ENCODE data around the gene GPR108.
"Not testable (repeated sequence)": the region's sequence is repeated elsewhere in the genome, so short reads cannot be mapped to it uniquely, and the experiment has no call there.

The GPR108 gene

DNA sequence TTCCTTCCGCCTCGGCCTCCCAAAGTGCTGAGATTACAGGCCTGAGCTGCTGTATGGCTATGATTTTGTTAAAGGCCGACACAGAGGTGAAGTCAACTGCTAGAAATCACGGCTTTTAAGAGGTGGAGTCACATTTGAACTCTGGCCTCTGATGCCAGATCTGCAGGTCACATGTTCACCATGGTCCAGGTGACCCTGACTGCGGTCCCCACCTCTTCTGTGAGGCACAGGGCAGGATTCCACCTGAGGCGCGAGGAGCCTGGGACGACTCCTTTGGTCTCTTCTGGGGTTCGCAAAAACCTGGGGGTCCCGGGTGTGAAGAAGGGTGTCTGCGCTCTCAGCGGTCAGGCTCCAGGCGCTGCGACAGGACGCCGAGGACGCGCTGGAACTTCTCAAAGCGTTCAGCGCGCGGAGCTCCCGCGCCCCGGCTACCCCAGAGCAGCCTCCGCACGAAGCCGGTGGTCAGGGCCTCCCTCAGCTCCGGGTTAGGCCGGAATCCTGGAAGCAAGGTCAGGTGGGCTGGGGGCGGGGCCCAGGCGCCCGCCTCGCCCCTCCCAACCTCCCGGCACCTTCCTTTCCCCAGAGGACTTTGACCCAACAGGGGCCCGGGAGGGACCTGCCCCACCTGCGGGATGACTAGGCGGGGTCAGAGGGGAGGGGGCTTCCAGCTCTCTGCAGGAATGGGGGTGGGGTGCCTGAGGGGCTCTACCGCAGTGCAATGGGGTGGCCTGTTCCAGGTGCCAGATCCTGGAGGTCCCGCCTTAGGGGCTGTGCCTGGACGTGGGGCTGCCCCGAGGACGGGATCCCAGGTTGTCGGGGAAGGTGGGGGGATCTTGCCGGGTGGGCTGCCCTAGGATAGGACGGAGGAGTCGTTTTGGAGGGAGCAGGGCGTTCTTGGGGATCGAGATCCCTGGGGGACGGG is 15.1 kb upstream of the GPR108 start:
- peaks cover 0 to 13% (median 8%) of the 10 kb centered on the region in 4 experiments for H3K4me1 ChIP-seq (ENCODE audit: control extremely low read depth in 1 of 4, control insufficient read depth in 4 of 4, insufficient read depth in 4 of 4, low read length in 3 of 4)
- WGBS (ENCODE audit: insufficient coverage) = 80% methylated on average over 38 of the region's 50 CpGs
- H3K9me3 ChIP-seq (ENCODE audit: control extremely low read depth in 1 of 5, control insufficient read depth in 4 of 5, insufficient read depth in 2 of 5, low read depth in 1 of 5, low read length in 4 of 5) = no peaks in the 10 kb centered on the region
- H3K4me3 ChIP-seq (ENCODE audit: control insufficient read depth in 1 of 7, extremely low read depth in 1 of 7, insufficient read depth in 4 of 7, low read depth in 2 of 7, low read length in 6 of 7) = peak overlapping the region; percentile 6 to 78 (median 67)
- CTCF ChIA-PET = interaction anchor here (0.5 to 1.6 kb wide), 4 partner anchors 14 to 159 kb away, joined by 3 to 6 read pairs (median 4); partner anchors contain the start of gene TRIP10
- peaks cover 0 to 9% (median 2%) of the 10 kb centered on the region in 4 experiments for H3K36me3 ChIP-seq (ENCODE audit: control insufficient read depth in 4 of 4, insufficient read depth in 4 of 4, low read length in 3 of 4)
- H3K27me3 ChIP-seq (replicated peaks in 2 of 5; ENCODE audit: control insufficient read depth in 4 of 5, insufficient read depth in 5 of 5, low read length in 4 of 5) = no peaks in the 10 kb centered on the region
- POLR2A ChIA-PET = interaction anchor here (1.0 to 1.1 kb wide), 2 partner anchors 50 to 109 kb away, joined by 4 to 6 read pairs; no protein-coding TSS in a partner anchor
- no peak for DNase-seq
- H3K27ac ChIP-seq (ENCODE audit: insufficient read depth in 1 of 2, low read depth in 1 of 2, low read length in 2 of 2, poor library complexity in 1 of 2, severe bottlenecking in 2 of 2) = no peak overlapping the region

DNA sequence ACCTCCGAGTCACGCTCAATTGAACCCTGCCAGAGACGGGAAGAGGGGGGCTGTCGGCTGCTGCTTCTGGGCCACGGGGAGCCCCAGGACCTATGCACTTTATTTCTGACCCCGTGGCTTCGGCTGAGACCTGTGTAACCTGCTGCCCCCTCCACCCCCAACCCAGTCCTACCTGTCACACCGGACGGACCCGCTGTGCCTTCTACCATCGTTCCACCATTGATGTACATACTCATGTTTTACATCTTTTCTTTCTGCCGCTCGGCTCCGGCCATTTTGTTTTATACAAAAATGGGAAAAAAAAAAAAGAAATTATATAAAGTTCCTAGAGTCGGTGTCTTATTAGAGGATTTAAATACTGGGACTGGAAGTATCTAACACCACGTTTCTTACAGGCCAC is 13.8 kb upstream of the GPR108 start:
- no peak overlapping the region for H3K27ac ChIP-seq (ENCODE audit: insufficient read depth in 1 of 2, low read depth in 1 of 2, low read length in 2 of 2, poor library complexity in 1 of 2, severe bottlenecking in 2 of 2)
- H3K4me1 ChIP-seq (ENCODE audit: control extremely low read depth in 1 of 4, control insufficient read depth in 4 of 4, insufficient read depth in 4 of 4, low read length in 3 of 4) = peaks cover 0 to 13% (median 8%) of the 10 kb centered on the region in 4 experiments
- POLR2A ChIA-PET = no interaction called here
- no peaks in the 10 kb centered on the region for H3K27me3 ChIP-seq (replicated peaks in 2 of 5; ENCODE audit: control insufficient read depth in 4 of 5, insufficient read depth in 5 of 5, low read length in 4 of 5)
- CTCF ChIA-PET = no interaction called here
- peaks cover 0 to 4% (median 0%) of the 10 kb centered on the region in 5 experiments for H3K9me3 ChIP-seq (ENCODE audit: control extremely low read depth in 1 of 5, control insufficient read depth in 4 of 5, insufficient read depth in 2 of 5, low read depth in 1 of 5, low read length in 4 of 5)
- DNase-seq = no peak
- H3K4me3 ChIP-seq (ENCODE audit: control insufficient read depth in 1 of 7, extremely low read depth in 1 of 7, insufficient read depth in 4 of 7, low read depth in 2 of 7, low read length in 6 of 7) = no peak overlapping the region
- peaks cover 0 to 22% (median 8%) of the 10 kb centered on the region in 4 experiments for H3K36me3 ChIP-seq (ENCODE audit: control insufficient read depth in 4 of 4, insufficient read depth in 4 of 4, low read length in 3 of 4)
- 99% methylated on average over 9 of the region's 16 CpGs for WGBS (ENCODE audit: insufficient coverage)

DNA sequence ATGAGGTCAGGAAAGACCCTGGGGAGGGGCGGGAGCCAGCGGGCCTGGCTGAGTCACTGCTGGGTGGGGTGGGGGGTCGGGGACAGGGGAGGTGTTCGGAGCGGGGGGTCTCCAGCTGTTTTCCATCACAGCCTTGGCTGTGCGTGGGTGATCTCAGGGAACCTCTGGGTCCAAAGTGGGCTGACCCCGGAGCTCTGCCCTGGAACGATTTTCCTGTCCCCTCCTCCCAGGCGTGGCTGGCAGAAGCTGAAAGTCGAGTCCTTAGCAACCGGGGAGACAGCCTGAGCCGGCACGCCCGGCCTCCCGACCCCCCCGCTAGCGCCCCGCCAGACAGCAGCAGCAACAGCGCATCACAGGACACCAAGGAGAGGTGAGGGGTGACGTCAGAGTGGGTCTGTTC is 12.7 kb upstream of the GPR108 start:
- POLR2A ChIA-PET = interaction anchor here (0.6 kb wide), 1 partner anchor 515 kb away, joined by 3 read pairs; no protein-coding TSS in a partner anchor
- CTCF ChIA-PET = no interaction called here
- DNase-seq = no peak
- H3K4me3 ChIP-seq (ENCODE audit: control insufficient read depth in 1 of 7, extremely low read depth in 1 of 7, insufficient read depth in 4 of 7, low read depth in 2 of 7, low read length in 6 of 7) = no peak overlapping the region
- peaks cover 0 to 4% (median 0%) of the 10 kb centered on the region in 5 experiments for H3K9me3 ChIP-seq (ENCODE audit: control extremely low read depth in 1 of 5, control insufficient read depth in 4 of 5, insufficient read depth in 2 of 5, low read depth in 1 of 5, low read length in 4 of 5)
- peaks cover 0 to 13% (median 8%) of the 10 kb centered on the region in 4 experiments for H3K4me1 ChIP-seq (ENCODE audit: control extremely low read depth in 1 of 4, control insufficient read depth in 4 of 4, insufficient read depth in 4 of 4, low read length in 3 of 4)
- peaks cover 0 to 25% (median 12%) of the 10 kb centered on the region in 4 experiments for H3K36me3 ChIP-seq (ENCODE audit: control insufficient read depth in 4 of 4, insufficient read depth in 4 of 4, low read length in 3 of 4)
- H3K27ac ChIP-seq (ENCODE audit: insufficient read depth in 1 of 2, low read depth in 1 of 2, low read length in 2 of 2, poor library complexity in 1 of 2, severe bottlenecking in 2 of 2) = no peak overlapping the region
- WGBS (ENCODE audit: insufficient coverage) = 97% methylated on average over 15 of the region's 20 CpGs
- no peaks in the 10 kb centered on the region for H3K27me3 ChIP-seq (replicated peaks in 2 of 5; ENCODE audit: control insufficient read depth in 4 of 5, insufficient read depth in 5 of 5, low read length in 4 of 5)

GRCh38 chr19:6748543-6748942 is 11.2 kb upstream of the GPR108 start:
- H3K4me1 ChIP-seq (ENCODE audit: control extremely low read depth in 1 of 4, control insufficient read depth in 4 of 4, insufficient read depth in 4 of 4, low read length in 3 of 4); H3K27ac ChIP-seq (ENCODE audit: insufficient read depth in 1 of 2, low read depth in 1 of 2, low read length in 2 of 2, poor library complexity in 1 of 2, severe bottlenecking in 2 of 2); POLR2A ChIA-PET; DNase-seq; H3K4me3 ChIP-seq (ENCODE audit: control insufficient read depth in 1 of 7, extremely low read depth in 1 of 7, insufficient read depth in 4 of 7, low read depth in 2 of 7, low read length in 6 of 7); H3K9me3 ChIP-seq (ENCODE audit: control extremely low read depth in 1 of 5, control insufficient read depth in 4 of 5, insufficient read depth in 2 of 5, low read depth in 1 of 5, low read length in 4 of 5); H3K27me3 ChIP-seq (replicated peaks in 2 of 5; ENCODE audit: control insufficient read depth in 4 of 5, insufficient read depth in 5 of 5, low read length in 4 of 5): not testable (repeated sequence)
- WGBS (ENCODE audit: insufficient coverage) = 98% methylated on average over 8 of the region's 10 CpGs
- CTCF ChIA-PET = interaction anchor here (1.0 to 1.3 kb wide), 3 partner anchors 12 to 21 kb away, joined by 3 read pairs; no protein-coding TSS in a partner anchor
- H3K36me3 ChIP-seq (ENCODE audit: control insufficient read depth in 4 of 4, insufficient read depth in 4 of 4, low read length in 3 of 4) = peaks cover 0 to 36% (median 18%) of the 10 kb centered on the region in 4 experiments

GRCh38 chr19:6745965-6746364 is 8.6 kb upstream of the GPR108 start:
- no peak overlapping the region for H3K4me3 ChIP-seq (ENCODE audit: control insufficient read depth in 1 of 7, extremely low read depth in 1 of 7, insufficient read depth in 4 of 7, low read depth in 2 of 7, low read length in 6 of 7)
- H3K9me3 ChIP-seq (ENCODE audit: control extremely low read depth in 1 of 5, control insufficient read depth in 4 of 5, insufficient read depth in 2 of 5, low read depth in 1 of 5, low read length in 4 of 5) = peaks cover 0 to 4% (median 0%) of the 10 kb centered on the region in 5 experiments
- ChIA-PET POLR2A (no interaction called here), CTCF (no interaction called here)
- peaks cover 0 to 40% (median 17%) of the 10 kb centered on the region in 4 experiments for H3K36me3 ChIP-seq (ENCODE audit: control insufficient read depth in 4 of 4, insufficient read depth in 4 of 4, low read length in 3 of 4)
- DNase-seq = no peak
- H3K27ac ChIP-seq (ENCODE audit: insufficient read depth in 1 of 2, low read depth in 1 of 2, low read length in 2 of 2, poor library complexity in 1 of 2, severe bottlenecking in 2 of 2) = no peak overlapping the region
- 96% methylated on average over 13 of the region's 24 CpGs for WGBS (ENCODE audit: insufficient coverage)
- H3K4me1 ChIP-seq (ENCODE audit: control extremely low read depth in 1 of 4, control insufficient read depth in 4 of 4, insufficient read depth in 4 of 4, low read length in 3 of 4) = peaks cover 0 to 6% (median 5%) of the 10 kb centered on the region in 4 experiments
- H3K27me3 ChIP-seq (replicated peaks in 2 of 5; ENCODE audit: control insufficient read depth in 4 of 5, insufficient read depth in 5 of 5, low read length in 4 of 5) = no peaks in the 10 kb centered on the region

DNA sequence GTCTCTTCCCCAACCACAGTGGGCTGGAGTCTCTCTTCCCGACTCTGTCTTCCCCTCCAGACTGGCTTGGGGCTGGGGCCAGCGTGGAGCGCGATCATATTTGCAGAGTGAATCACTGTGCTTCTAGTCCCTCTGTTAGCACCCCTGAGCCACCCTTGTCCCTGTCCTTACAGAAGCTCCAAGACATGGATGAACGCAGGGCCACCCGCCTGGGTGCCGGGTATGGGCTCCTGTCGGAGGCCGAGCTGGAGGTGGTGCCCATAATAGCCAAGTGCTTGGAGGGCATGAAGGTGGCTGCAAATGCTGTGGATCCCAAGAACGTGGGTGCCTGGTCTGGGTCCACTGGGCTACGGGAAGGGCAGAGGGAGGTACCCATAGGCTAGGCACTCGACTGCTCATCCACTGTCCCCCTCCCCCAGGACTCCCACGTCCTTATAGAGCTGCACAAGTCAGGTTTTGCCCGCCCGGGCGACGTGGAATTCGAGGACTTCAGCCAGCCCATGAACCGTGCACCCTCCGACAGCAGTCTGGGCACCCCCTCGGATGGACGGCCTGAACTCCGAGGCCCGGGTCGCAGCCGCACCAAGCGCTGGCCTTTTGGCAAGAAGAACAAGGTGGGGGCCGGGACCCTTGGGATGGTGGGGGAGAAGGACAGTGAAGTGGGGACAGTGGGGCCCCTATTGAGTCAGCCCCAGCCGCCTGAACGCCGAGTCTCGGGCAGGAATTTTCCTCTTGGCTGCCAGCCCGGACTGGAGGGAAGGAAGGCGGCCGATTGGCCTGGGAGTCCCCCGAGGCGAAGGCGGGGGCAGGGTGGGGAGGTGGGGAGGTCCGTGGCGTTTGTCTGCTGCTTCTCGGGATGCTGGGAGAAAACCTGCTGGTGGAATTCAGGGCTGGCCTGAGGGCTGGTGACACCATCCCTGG is 7.3 kb upstream of the GPR108 start:
- Histone ChIP-seq H3K4me1 (ENCODE audit: control extremely low read depth in 1 of 4, control insufficient read depth in 4 of 4, insufficient read depth in 4 of 4, low read length in 3 of 4) (peaks cover 0 to 19% (median 18%) of the 10 kb centered on the region in 4 experiments), H3K27me3 (replicated peaks in 2 of 5; ENCODE audit: control insufficient read depth in 4 of 5, insufficient read depth in 5 of 5, low read length in 4 of 5) (no peaks in the 10 kb centered on the region), H3K4me3 (ENCODE audit: control insufficient read depth in 1 of 7, extremely low read depth in 1 of 7, insufficient read depth in 4 of 7, low read depth in 2 of 7, low read length in 6 of 7) (no peak overlapping the region), H3K9me3 (ENCODE audit: control extremely low read depth in 1 of 5, control insufficient read depth in 4 of 5, insufficient read depth in 2 of 5, low read depth in 1 of 5, low read length in 4 of 5) (peaks cover 0 to 4% (median 0%) of the 10 kb centered on the region in 5 experiments), H3K27ac (ENCODE audit: insufficient read depth in 1 of 2, low read depth in 1 of 2, low read length in 2 of 2, poor library complexity in 1 of 2, severe bottlenecking in 2 of 2) (no peak overlapping the region), H3K36me3 (ENCODE audit: control insufficient read depth in 4 of 4, insufficient read depth in 4 of 4, low read length in 3 of 4) (peaks cover 0 to 40% (median 16%) of the 10 kb centered on the region in 4 experiments)
- WGBS (ENCODE audit: insufficient coverage) = 97% methylated on average over 32 of the region's 41 CpGs
- POLR2A ChIA-PET = no interaction called here
- CTCF ChIA-PET = interaction anchor here (0.9 to 2.4 kb wide), 2 partner anchors 58 to 119 kb away, joined by 3 to 5 read pairs; no protein-coding TSS in a partner anchor
- no peak for DNase-seq
